HEK293T (cell line): ENCODE measurements around the gene LZIC.

ENCODE experiments used
- BHLHE40 ChIP-seq: fragments of 450-650 bp; IDR thresholded peaks from 2 replicates; pipeline ENCODE4 v1.6.1; 2016; ENCODE audit warnings: mild to moderate bottlenecking, moderate library complexity, borderline replicate concordance
- ELF4 ChIP-seq: fragments of 450-650 bp; IDR thresholded peaks from 2 replicates; pipeline ENCODE4 v1.6.1; 2017; ENCODE audit warnings: antibody characterized with exemption
- FOXK2 ChIP-seq: fragments of 450-650 bp; IDR thresholded peaks from 2 replicates; pipeline ENCODE4 v1.6.1; 2016; ENCODE audit warnings: mild to moderate bottlenecking
- L3MBTL2 ChIP-seq: fragments of 450-650 bp; conservative IDR thresholded peaks from 2 replicates; pipeline ENCODE4 v1.6.1; 2016; ENCODE audit warnings: mild to moderate bottlenecking
- SP1 ChIP-seq: fragments of 450-650 bp; IDR thresholded peaks from 2 replicates; pipeline ENCODE4 v1.6.1; 2017

GRCh38 chr1:9887070-9887469 is 56.1 kb downstream of the LZIC start:
- TF ChIP-seq ELF4 = no peak
- no peak for TF ChIP-seq L3MBTL2
- TF ChIP-seq SP1 = no peak
- no peak for TF ChIP-seq FOXK2
- no peak for TF ChIP-seq BHLHE40
